SU-DHL-6 (cell line): ENCODE data around the gene EIF3K.

Source experiments
- CTCF ChIP-seq: fragments of 200-600 bp; sonication (generic); IDR thresholded peaks from one replicate; pipeline ENCODE4 v1.5.1; 2017; ENCODE audit warnings: antibody characterized with exemption, mild to moderate bottlenecking, low read length, moderate library complexity; ENCODE audit not compliant: insufficient read depth, poor library complexity, severe bottlenecking
- EZH2phosphoT487 ChIP-seq: fragments of 200-600 bp; sonication (generic), shearing (Covaris generic); conservative IDR thresholded peaks from 2 replicates; pipeline ENCODE4 v1.6.1; 2018; ENCODE audit warnings: mild to moderate bottlenecking, antibody characterized with exemption, low read length, moderate library complexity, mixed read lengths

- TF ChIP-seq CTCF = no peak
- no peak for TF ChIP-seq EZH2phosphoT487
Measured at GRCh38 chr19:38686530-38686888, 67.5 kb downstream of the EIF3K start.
